Spleen (tissue), 11 donors: Measurements from ENCODE around the gene REX1BD. TPM values are rescaled to one million over a fixed set of nuclear protein-coding genes. Genes with fewer than 3 reads are reported as not detected.

Experiments used
- DNase-seq: peaks from one replicate; pipeline ENCODE4 v3.0.0-alpha.2; 2020
- H3K27ac ChIP-seq, 8 donors: fragments of 200-600 bp; sonication (generic) in 7 of 8; 1 replicate in 4 of 8; 2 replicates in 4 of 8; pipeline versions ENCODE4 v1.5.0 to v1.8.0; 2016 to 2021; ENCODE audit warnings: inconsistent platforms in 4 of 8, mild to moderate bottlenecking in 4 of 8, moderate library complexity in 1 of 8
- H3K27me3 ChIP-seq, 7 donors: fragments of 200-600 bp; sonication (generic) in 6 of 7; replicated peaks in 1 of 7; 1 replicate in 4 of 7; 2 replicates in 3 of 7; pipeline versions ENCODE4 v1.5.0 to v1.8.0; 2016 to 2021; ENCODE audit warnings: inconsistent platforms in 3 of 7, mild to moderate bottlenecking in 1 of 7
- H3K36me3 ChIP-seq, 6 donors: fragments of 200-600 bp; sonication (generic) in 5 of 6; 1 replicate in 4 of 6; 2 replicates in 2 of 6; pipeline versions ENCODE4 v1.5.0 to v1.8.0; 2016 to 2021; ENCODE audit warnings: inconsistent platforms in 2 of 6
- H3K4me1 ChIP-seq, 6 donors: fragments of 200-600 bp; sonication (generic) in 5 of 6; 1 replicate in 3 of 6; 2 replicates in 3 of 6; pipeline versions ENCODE4 v1.5.0 to v1.8.0; 2016 to 2021; ENCODE audit warnings: inconsistent platforms in 3 of 6
- H3K4me3 ChIP-seq, 8 donors: fragments of 200-600 bp; sonication (generic) in 7 of 8; 1 replicate in 4 of 8; 2 replicates in 4 of 8; pipeline versions ENCODE4 v1.5.0 to v1.8.0; 2016 to 2021; ENCODE audit warnings: inconsistent platforms in 4 of 8, mild to moderate bottlenecking in 4 of 8, moderate library complexity in 2 of 8
- H3K9me3 ChIP-seq, 8 donors: fragments of 200-600 bp; sonication (generic) in 7 of 8; 1 replicate in 4 of 8; 2 replicates in 4 of 8; pipeline versions ENCODE4 v1.5.0 to v1.8.0; 2016 to 2021; ENCODE audit warnings: inconsistent platforms in 4 of 8
- POLR2A ChIP-seq, 3 donors: fragments of 450-650 bp; IDR thresholded peaks; one replicate each; pipeline ENCODE4 v1.5.1; 2017; ENCODE audit warnings: antibody characterized with exemption in 3 of 3, mild to moderate bottlenecking in 1 of 3
- POLR2AphosphoS5 ChIP-seq, 3 donors: sonication (generic); formaldehyde crosslinking; IDR thresholded peaks; one replicate each; pipeline ENCODE4 v1.5.1; 2017; ENCODE audit warnings: antibody characterized with exemption in 3 of 3
- WGBS, 5 donors: extraction: QIAGEN DNeasy Blood & Tissue Kit in 3 of 5; methylation state at CpG; one replicate each; pipeline versions ENCODE4 v1.1.5 to v1.1.7; 2013 to 2018; 5-methylcytosine and 5-hydroxymethylcytosine counted together
- intact Hi-C: fragments of 100-400 bp; cut with DNase I; formaldehyde crosslinking; loops from one replicate; pipeline ENCODE4 v1.15.0; 2023; ENCODE audit warnings: low total_unique reads
- polyA plus RNA-seq, 3 donors: library from polyadenylated mRNA; stranded (reverse); fragments of 200-250 nt; gene quantifications; one replicate each; pipeline ENCODE4 v1.2.1, GENCODE V29; 2013
- total RNA-seq, 7 donors: library from RNA; depleted of rRNA in 3 of 7; stranded (reverse); fragments of >200 nt in 3 of 7; fragmentation: NEBNext Ultra II Directional in 4 of 7; extraction: Animal tissue kit (Norgen Biotek cat#: 25700) in 4 of 7; gene quantifications; one replicate each; pipeline versions ENCODE4 v1.1.0 to v1.2.1, GENCODE V29; 2016 to 2021
- TF ChIP-seq, protein P1 (sequence below), 11 experiments: fragments of 200-600 bp in 7 of 11; fragments of 450-650 bp in 4 of 11; sonication (generic) in 4 of 11; IDR thresholded peaks in 8 of 11; conservative IDR thresholded peaks in 3 of 11; 1 replicate in 7 of 11; 2 replicates in 4 of 11; pipeline versions ENCODE4 v1.4.0 to v1.8.0; 2016 to 2021; ENCODE audit warnings: antibody characterized with exemption in 11 of 11, inconsistent platforms in 4 of 11, mild to moderate bottlenecking in 1 of 11
- donor health status: healthy with polysubstance abuse.
- donor health status: DM: no; HTN: no; CAD: no; lungs with moderate emphysema.
- donor health status: DM: no; HTN: no; CAD: no.
- donor health status: Bipolar disorder and iron deficiency.
- donor health status: healthy.
- donor health status: DM: no; HTN: no; CAD: no.
- donor health status: DM: yes; HTN: yes; CAD: no.

The REX1BD gene
- total and polyA plus RNA-seq, 10 donors = 65.4 to 182 (median 86.3) TPM

- Histone ChIP-seq H3K27ac (no peak overlapping the region), H3K4me1 (peaks cover 7 to 49% (median 28%) of the 10 kb centered on the region in 6 donors), H3K36me3 (no peaks in the 10 kb centered on the region), H3K4me3 (no peak overlapping the region), H3K9me3 (no peaks in the 10 kb centered on the region), H3K27me3 (peaks cover 15 to 98% (median 80%) of the 10 kb centered on the region in 7 donors)
- intact Hi-C loops = no loop called here
- 5 to 13% (median 8%) methylated on average over 5 to 17 of the region's 17 CpGs for WGBS, 5 donors
- TF ChIP-seq, protein P1, sequence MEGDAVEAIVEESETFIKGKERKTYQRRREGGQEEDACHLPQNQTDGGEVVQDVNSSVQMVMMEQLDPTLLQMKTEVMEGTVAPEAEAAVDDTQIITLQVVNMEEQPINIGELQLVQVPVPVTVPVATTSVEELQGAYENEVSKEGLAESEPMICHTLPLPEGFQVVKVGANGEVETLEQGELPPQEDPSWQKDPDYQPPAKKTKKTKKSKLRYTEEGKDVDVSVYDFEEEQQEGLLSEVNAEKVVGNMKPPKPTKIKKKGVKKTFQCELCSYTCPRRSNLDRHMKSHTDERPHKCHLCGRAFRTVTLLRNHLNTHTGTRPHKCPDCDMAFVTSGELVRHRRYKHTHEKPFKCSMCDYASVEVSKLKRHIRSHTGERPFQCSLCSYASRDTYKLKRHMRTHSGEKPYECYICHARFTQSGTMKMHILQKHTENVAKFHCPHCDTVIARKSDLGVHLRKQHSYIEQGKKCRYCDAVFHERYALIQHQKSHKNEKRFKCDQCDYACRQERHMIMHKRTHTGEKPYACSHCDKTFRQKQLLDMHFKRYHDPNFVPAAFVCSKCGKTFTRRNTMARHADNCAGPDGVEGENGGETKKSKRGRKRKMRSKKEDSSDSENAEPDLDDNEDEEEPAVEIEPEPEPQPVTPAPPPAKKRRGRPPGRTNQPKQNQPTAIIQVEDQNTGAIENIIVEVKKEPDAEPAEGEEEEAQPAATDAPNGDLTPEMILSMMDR (IDR thresholded peaks at IDR 0.05 in 8 of 11, conservative IDR thresholded peaks at IDR 0.05 in 3 of 11) = no peak
- TF ChIP-seq POLR2A (IDR thresholded peaks at IDR 0.05) = no peak
- TF ChIP-seq POLR2AphosphoS5 (IDR thresholded peaks at IDR 0.05) = no peak
- DNase-seq = no peak
These were observed 16.6 kb downstream of the REX1BD start for GRCh38 chr19:18605196-18605545.

DNA sequence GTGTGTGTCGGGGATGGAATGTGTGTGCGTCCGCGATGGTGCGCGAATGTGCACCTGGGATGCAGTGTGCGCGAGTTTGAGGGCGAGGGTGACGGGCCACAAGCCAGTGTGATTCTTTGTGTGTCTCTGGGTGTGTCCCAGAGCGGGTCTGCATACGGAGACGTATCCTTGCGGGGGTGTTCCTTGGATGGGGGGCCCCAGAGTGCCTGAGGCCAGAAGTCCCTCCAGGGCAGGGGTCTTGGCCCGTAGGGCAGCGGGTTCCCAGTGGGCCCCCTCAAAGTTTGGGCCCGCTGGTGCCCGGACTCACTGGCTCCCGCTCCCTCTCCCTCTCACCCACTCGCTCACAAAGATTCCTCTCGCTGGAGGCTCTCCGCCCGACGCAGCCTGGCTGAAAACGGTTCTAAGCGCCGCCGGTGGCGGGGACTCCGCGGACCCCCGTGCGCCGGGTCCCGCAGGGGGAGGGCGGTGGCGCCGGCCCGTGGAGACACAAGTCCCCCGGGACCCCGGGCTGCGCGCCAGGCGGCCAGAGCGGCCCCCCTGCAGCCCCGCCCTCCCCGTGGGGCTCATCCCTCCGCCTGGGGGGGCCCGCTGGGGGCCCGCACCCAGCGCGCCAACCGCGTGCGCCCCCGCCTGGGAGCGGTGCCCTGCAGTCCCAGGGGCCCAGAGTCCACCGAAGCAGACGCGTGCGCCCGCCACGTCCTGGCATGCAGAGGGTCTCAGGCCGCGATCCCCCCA is 17.1 kb downstream of the REX1BD start:
- peaks cover 20 to 98% (median 85%) of the 10 kb centered on the region in 7 donors for H3K27me3 ChIP-seq
- peaks cover 9 to 54% (median 32%) of the 10 kb centered on the region in 6 donors for H3K4me1 ChIP-seq
- H3K9me3 ChIP-seq = no peaks in the 10 kb centered on the region
- no peak overlapping the region for H3K27ac ChIP-seq
- H3K4me3 ChIP-seq = peak overlapping the region in 1 of 8 donors; percentile 32
- intact Hi-C loops = no loop called here
- no peaks in the 10 kb centered on the region for H3K36me3 ChIP-seq
- TF ChIP-seq POLR2AphosphoS5 (IDR thresholded peaks at IDR 0.05) = no peak
- TF ChIP-seq, protein P1 (IDR thresholded peaks at IDR 0.05 in 8 of 11, conservative IDR thresholded peaks at IDR 0.05 in 3 of 11) = no peak
- no peak for TF ChIP-seq POLR2A (IDR thresholded peaks at IDR 0.05)
- no peak for DNase-seq
- 2 to 10% (median 4%) methylated on average over 22 to 65 of the region's 65 CpGs for WGBS, 5 donors

DNA sequence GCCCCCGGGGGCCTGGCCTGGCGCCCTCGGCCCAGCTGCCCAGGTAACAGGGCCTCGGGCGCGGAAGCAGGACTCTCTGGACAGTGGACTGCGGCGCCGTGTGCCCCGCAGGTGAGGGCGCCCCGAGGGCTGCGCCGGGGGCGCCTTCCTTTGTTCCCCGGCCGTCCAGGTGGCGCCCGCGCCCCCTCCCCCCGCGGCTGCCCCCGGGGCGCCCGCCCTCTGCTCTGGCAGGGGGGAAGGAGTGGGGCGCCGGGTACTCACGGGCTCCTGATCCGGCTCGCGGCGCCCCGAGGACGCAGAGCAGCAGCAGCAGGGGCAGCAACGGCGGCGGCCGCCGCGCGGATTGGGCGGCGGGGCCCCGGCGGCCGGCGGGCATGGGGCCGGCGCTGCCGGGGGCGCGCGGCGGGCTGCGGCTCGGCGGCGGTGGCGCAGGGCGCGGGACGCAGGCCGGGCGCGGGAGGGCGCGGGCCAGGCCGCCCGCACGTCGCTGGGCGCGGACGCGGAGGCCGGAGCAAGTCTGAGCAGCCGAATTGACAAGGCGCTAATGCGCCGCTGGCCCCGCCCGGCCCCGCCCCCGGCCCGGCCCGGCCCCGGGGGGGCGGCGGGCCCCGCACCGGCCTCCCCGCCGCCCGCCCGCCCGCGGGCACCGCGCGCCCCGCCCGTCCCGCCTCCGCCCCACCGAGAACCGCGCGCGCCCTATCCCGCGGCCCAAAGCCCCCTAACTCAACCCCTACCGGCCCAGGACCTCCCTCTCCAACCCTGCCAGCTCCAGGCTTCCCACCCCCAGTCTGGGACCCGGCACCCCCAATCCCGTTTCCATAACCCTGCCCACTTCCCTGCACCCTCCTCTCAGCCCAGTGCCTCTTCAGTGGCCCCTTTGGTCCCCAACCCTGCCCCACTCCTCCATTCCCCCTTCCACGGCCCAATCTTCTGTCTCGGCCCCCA is 18.0 kb downstream of the REX1BD start, which contains the start of gene CRLF1:
TSS of gene CRLF1 (minus strand) at position 519 of the 945 bp plus-strand sequence. CDS start at position 376, 143 bp downstream.
- H3K27ac ChIP-seq = no peak within 1 kb of the TSS
- intact Hi-C loops = no loop called here
- WGBS, 5 donors = 2 to 5% (median 2%) methylated on average over 11 to 113 of the region's 116 CpGs
- H3K4me1 ChIP-seq = peaks cover 17 to 63% (median 40%) of the 10 kb centered on the region in 6 donors
- DNase-seq = no peak
- TF ChIP-seq, protein P1 (IDR thresholded peaks at IDR 0.05 in 8 of 11, conservative IDR thresholded peaks at IDR 0.05 in 3 of 11) = no peak
- TF ChIP-seq POLR2AphosphoS5 (IDR thresholded peaks at IDR 0.05) (no peak), POLR2A (IDR thresholded peaks at IDR 0.05) (no peak)
- no peaks in the 10 kb centered on the region for H3K9me3 ChIP-seq
- peak within 1 kb of the TSS in 1 of 8 donors; percentile 50 for H3K4me3 ChIP-seq
- H3K36me3 ChIP-seq = no peaks in the 10 kb centered on the region
- peaks cover 26 to 98% (median 88%) of the 10 kb centered on the region in 7 donors for H3K27me3 ChIP-seq
